Measurements from ENCODE around the gene BTBD2.

The BTBD2 gene

GRCh38 chr19:2015608-2015950 lies at the start of gene BTBD2:
BTBD2 (minus strand) TSS chr19:2015714; CDS start chr19:2015703, 11 bp downstream.
- DNase-seq (ENCODE audit: low read depth in 2 of 2): peak; percentile 50 to 53

DNA sequence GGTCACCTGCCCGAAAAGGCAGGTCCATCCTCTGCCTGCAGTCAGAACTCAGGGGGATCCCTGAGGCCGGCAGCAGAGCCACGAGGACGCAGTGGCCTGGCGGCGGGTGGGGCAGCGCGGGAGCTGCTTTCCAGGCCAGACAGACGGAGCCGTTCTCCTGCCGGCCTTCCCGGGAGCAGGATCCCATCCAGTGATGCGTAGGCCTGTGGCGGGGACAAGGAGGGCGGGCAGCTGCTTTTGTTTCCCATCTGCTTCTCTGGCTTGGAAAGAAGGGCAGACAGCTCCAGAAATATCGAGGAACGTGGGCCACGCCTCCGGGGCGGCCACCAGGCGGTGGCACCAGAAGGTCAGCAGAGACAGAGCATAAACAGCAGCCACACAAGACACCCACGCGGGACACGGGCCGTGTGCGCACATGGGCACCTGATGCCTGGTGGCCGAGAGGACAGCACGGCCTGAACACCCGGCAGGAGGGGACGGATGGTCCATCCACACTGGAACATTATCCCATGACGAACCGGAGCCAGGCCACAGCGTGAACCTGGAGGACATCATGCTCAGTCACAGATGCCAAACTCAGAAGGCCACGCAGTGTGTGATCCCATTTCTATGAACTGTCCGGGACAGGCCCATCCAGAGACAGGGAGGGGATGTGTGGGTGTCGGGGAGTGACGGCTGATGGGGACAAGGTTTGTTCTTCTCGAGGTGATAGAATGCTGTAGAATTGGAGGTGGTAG lies 49.4 kb upstream of the BTBD2 start:
- DNase-seq (ENCODE audit: low read depth in 2 of 2): no peak

- DNase-seq (ENCODE audit: low read depth in 2 of 2): no peak
Measured at GRCh38 chr19:2064395-2064787, 48.9 kb upstream of the BTBD2 start.

GRCh38 chr19:2063824-2064223 lies 48.3 kb upstream of the BTBD2 start:
- DNase-seq (ENCODE audit: low read depth in 2 of 2): no peak

- DNase-seq (ENCODE audit: low read depth in 2 of 2): no peak
Measured at GRCh38 chr19:2062770-2063169, 47.3 kb upstream of the BTBD2 start.

DNA sequence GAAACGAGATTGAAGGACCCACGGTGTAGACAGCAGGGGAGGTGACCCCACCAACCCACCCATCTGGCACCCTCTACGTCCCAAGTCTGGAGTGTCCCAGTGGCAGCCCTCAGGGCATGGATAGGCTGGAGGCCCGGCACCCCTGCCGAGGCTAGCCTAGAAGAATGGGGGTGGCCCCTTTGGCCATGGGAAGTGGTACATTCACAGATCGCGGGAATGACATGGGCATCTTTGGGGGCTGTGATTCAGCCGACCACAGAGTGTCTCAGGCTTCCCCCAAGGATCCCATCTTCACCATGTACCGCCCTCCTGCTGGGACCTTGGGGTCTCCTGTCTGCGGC lies 46.8 kb upstream of the BTBD2 start:
- no peak for DNase-seq (ENCODE audit: low read depth in 2 of 2)

DNA sequence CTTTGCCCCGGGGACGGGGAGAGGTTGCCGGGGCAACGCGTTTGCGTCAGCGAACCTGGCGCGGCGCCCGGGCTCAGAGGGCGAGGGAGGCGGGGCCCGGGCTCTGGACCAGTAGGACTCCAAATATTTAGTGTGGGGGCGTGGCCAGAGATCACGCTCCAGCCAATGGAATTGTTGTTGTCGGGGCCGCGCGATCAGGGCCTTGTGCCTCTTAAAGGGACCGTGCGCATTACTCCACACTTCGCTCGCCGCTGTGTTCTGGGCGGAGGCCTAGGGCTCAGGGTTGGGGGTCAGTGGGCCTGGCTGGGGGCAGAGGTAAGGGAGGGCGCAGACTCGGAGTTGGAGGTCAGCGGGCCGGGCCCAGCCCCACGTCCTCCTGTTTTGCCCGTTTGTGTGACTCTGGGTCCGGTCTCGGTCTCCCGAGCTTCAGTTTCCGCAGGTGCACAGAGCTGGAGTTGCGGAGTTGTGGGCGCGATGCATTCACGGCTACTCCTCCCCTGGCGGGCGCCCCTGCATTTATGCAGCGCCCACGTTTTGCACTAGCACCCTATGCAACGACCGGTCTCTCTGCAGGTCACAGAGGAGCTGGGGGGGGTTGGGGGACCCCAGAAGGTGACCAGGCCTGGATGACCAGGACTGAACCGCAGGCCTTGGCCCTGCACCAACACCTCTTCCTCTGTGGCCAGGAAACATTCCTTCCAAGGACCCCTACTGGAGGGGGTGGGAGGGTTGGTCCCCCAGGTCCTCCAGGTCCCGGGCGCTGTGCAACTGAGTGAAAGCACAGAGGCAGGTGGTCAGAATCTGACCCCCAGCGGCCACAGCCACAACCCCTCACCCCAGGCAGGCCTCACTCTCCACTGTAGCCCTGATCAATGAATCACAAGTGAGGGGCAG lies 46.2 kb upstream of the BTBD2 start:
- DNase-seq (ENCODE audit: low read depth in 2 of 2): peak; percentile 94 to 95

GRCh38 chr19:2060884-2061494 lies 45.5 kb upstream of the BTBD2 start:
- DNase-seq (ENCODE audit: low read depth in 2 of 2): peak; percentile 6 to 9

- peak; percentile 9 to 18 for DNase-seq (ENCODE audit: low read depth in 2 of 2)
Measured at GRCh38 chr19:2059422-2060201, 44.1 kb upstream of the BTBD2 start.

DNA sequence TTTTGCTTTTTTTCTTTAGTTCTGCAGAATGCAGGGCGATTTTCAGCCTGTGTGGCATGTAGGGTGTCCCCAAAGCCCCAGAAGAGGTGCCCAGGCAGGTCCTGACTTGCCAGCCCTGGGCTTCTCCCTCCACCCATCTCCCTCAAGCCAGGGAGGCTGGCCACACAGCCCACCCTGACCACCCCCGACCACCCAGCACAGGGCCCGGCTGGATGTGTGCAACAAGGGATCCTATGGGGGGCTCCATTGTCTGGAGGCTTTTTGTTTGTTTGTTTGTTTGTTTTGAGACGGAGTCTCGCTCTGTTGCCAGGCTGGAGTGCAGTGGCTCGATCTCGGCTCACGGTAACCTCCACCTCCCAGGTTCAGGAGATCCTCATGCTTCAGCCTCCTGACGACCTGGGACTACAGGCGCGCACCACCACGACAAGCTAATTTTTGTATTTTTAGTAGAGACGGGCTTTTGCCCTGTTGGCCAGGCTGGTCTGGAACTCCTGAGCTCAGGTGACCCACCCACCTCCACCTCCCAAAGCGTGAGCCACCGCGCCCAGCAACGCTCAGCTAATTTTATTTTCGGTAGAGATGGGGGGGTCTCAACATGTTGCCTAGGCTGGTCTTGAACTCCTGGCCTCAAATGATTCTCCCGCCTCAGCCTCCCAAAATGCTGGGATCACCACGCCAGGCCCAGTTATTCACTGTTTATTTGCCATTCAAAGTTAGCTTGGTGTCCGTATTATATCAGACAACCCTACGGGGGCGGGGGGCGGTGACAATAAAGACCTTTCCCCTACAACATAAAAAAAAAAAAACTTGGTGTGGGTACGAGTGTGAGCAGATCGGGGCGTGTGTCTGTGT lies 43.3 kb upstream of the BTBD2 start:
- no peak for DNase-seq (ENCODE audit: low read depth in 2 of 2)

DNA sequence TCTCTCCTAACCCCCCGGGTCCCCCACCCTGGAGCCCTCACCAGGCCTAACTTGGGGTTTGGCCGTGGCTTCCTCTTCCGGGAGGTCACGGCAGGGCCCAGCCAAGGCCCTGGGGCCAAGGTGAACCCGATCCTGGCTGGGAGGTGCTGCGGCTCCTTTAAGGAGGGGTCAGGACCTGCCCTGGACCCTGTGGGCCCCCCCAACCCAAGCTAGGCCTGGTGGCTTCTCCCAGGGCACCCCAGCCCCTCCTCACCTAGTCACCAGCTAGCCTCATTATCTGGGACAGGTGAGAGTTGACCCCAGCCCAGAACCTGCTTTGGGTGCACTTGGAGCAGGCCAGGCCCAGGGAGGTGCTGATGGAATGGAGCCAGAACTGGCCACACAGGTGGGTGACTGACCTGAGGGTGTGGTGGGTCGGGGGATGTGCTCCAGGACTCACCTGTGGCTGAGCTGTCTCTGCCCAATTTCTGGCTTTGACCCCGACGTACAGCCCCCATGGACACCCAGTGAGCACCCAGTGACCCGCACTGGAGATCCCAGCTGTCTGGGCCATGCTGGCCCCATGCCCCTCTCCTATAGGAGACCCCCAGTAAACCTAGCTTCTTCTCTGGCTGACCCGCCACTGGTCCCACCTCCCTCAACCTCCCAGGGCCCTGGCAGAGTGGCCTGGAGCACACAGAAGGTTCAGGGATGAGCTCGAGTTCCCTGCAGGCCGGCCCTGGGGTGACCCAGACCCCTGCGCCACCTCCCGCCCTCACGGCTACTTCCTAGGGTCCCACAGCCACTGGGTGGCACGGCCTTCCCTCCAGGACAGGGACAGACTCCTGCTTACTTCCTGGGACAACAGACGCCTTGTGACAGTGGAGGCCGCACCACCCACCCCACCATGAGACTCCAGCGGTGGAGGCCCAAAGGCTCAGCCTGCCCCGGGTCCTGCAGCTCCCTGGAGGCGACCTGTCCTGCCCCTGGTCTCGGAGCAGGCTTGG lies 42.3 kb upstream of the BTBD2 start:
- DNase-seq (ENCODE audit: low read depth in 2 of 2): no peak

GRCh38 chr19:2056837-2057192 lies 41.3 kb upstream of the BTBD2 start:
- no peak for DNase-seq (ENCODE audit: low read depth in 2 of 2)

GRCh38 chr19:2055931-2056836 lies 40.7 kb upstream of the BTBD2 start:
- DNase-seq (ENCODE audit: low read depth in 2 of 2): peak; percentile 40

- no peak for DNase-seq (ENCODE audit: low read depth in 2 of 2)
Measured at GRCh38 chr19:2054763-2055162, 39.2 kb upstream of the BTBD2 start.

DNA sequence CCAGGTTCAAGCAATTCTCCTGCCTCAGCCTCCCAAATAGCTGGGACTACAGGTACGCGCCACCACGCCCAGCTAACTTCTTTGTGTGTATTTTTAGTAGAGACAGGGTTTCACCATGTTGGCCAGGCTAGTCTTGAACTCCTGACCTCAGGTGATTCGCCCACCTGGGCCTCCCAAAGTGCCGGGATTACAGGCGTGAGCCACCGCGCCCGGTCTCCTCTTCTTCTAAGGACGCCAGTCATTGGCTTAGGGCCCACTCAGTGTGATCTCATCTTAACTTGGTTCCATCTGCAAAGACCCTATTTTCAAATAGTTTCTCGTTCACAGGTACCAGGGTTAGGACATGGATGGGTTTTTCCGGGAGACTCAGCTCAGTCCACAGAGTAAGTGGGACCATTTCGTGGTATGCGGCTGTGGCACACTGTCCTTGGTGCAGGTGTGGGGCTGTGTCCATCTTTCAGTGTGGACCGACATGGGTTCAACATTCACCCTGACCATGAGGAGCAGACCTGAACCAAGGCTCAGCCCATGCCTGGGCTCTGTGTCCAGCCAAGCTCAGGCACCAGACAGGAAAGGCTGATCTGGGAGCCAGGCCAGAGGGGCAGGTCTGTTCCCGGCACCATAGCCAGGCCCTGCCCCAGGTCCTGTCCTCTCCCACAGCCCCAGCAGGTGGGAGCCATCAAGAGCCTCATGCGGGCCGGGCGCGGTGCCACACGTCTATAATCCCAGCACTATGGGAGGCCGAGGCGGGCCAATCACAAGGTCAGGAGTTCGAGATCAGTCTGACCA lies 38.3 kb upstream of the BTBD2 start:
- DNase-seq (ENCODE audit: low read depth in 2 of 2): no peak

DNA sequence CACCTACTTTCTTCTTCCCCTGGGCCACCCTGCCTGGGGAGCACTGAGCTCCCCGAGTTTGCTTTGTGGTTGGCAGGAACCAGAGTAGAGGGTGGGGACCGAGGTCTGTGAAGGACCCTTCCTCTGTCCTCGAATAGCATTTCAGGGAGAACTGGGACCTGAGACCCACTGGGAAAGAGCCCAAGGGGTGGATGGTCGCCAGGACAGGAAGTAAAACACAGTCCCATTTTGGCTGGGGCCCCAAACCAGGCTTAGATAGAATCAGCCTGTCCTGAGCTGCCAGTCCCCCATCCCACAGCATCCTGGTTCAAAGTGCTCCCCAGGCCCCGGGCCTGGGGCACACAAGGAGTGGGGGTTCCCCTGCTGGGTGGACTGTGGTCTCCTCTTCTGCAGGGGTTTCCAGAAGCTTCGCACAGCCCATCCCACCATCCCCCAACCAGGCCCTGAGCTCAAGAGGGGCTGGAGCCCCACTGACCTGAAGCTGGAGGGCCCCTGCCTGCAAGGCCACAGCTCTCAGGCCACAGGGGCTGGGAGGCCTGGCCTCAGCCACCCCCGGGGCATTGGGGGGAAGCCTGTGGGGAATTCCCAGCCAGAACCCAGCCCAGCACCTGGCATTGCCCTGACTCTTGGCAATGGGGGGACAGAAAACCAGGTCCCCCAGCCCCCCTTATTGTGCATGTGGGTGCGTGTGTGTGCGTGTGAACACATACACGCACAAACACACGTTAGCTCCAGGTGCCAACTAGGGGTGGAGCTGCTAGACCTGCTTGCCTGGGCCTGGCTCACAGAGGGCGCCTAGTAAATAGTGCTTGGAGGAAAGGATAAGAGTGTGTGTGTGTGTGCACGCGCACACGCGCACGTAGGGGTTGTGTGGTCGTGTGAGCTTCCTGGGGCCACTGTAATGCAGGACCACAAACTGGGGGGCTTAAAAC lies 36.5 kb upstream of the BTBD2 start:
- no peak for DNase-seq (ENCODE audit: low read depth in 2 of 2)
